ENCODE results near the gene SIRT3.
A peak's percentile ranks its signal among the peaks of the same experiment; 100 is the strongest.

SIRT3 gene

GRCh38 chr11:213111-213510 is 23.0 kb downstream of the SIRT3 start:
- DNase-seq: no peak

DNA sequence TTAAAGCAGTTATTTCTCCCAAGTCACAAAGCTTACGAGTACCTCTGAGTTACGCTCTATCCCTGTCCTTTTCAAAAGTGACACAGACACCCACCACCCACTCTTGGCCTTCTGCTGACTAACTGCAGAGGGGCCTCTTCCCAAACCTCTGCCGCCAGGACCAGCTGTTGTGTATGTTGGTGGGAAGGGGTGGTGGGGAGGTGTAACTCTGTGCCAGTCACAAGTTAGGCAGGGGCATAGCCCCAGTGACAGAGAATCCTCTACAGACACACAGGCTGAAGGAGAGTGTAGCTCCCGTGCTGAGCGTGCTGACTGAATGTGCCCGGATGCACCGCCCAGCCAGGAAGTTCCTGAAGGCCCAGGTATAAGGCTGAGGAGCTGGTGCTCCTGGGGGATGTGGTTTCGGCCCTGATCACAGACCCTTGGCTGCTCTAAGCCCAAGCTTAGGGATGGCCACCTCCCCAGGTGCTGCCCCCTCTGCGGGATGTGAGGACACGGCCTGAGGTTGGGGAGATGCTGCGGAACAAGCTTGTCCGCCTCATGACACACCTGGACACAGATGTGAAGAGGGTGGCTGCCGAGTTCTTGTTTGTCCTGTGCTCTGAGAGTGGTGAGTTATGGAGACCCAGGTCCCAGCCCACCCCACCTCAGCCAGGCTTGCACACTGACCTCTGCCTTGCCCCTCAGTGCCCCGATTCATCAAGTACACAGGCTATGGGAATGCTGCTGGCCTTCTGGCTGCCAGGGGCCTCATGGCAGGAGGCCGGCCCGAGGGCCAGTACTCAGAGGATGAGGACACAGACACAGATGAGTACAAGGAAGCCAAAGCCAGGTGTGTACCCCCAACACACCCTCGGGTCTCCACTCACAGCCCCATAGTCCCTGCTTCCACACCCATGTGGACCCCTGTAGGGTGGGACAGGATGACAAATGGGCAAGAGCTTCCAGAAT is 23.7 kb downstream of the SIRT3 start:
- no peak for DNase-seq

DNA sequence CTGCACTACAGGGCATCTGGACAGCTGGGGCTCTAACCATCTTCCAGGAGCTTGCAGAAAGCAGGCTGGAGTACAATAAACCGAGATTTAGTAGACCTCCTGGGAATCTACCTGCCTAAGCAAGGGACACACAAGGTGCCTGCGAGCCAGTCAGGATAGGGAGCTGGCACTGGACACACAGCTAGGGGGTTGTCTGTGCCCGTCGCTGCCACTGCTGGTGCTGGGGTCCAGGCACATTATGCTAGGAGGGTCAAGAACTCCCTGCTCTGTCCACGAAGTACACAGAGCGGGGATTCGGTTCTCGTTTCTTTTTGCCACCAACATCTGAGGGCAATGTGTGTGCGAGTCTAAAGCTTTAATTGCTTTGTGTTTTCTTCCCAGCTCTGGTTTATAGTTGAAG is 24.4 kb downstream of the SIRT3 start:
- DNase-seq: no peak

DNA sequence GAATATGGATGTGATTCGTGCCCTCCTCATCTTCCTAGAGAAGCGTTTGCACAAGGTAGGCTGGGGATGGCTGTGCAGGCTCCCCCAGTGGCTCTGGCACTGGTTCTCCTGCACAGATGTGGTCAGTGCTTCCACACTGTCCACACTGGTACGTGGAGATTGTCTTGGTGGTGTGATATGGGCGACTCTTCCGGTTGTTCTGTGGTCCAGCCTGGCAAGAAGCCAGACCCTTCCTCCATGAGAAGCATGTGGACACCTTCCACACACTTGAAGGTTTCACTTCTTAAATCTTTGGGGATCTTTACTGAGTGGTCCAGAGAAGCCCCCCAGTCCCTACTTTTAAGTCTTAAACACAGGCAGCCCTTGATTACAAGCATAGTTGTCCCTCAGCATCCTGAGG is 24.8 kb downstream of the SIRT3 start:
- DNase-seq: no peak

GRCh38 chr11:210803-211180 is 25.4 kb downstream of the SIRT3 start:
- no peak for DNase-seq

DNA sequence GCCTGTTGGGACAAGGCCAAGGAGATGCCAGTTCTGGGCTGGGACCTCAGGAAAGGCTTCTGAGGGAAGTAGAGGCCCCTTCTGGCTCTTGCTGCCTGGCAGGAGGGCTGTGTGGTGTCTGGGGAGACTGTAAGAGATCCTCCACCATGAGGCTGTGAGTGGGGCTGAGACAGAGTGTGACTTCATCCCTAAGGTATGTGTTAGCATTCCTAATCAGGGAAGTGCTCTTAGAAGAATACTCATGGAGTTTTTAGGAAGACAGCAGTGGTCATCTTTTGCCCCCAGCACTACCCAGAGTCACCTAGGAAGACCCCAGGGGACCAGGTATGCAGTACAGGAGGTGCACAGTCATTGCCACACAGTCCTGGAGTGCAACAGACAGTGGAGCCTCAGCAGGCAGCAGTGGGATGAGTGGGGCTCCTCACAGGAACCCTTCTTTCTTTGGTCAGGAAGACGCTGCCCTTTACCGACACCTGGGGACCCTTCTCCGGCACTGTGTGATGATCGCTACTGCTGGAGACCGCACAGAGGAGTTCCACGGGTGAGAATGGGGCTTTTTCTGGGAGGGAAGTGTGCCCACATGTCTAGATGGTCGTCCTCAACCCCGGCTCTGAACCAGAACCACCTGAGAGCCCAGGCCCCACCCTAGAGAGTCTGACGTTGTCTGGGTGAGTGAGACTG is 25.9 kb downstream of the SIRT3 start:
- no peak for DNase-seq

- DNase-seq: no peak
Measured at GRCh38 chr11:209275-210121, 26.6 kb downstream of the SIRT3 start.

GRCh38 chr11:208917-209260 is 27.3 kb downstream of the SIRT3 start:
- no peak for DNase-seq

- peak; percentile 89 for DNase-seq
Measured at GRCh38 chr11:208181-208916, 27.8 kb downstream of the SIRT3 start.

DNA sequence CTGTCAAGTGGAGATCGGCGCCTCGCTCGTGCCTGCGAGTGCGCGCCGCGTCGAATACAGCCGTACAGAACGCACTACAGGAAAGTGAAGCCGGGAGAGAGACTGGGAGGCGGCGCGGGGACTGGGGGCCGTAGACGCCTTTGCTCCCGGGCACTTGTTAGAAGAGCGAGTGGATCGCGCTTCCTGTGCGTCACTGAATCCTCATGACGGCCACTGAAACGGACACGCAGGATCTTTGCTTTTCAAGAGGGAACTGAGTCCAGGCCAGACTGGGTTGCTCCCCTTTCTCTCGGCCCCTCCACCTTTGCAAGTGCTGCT is 28.3 kb downstream of the SIRT3 start:
- no peak for DNase-seq

DNA sequence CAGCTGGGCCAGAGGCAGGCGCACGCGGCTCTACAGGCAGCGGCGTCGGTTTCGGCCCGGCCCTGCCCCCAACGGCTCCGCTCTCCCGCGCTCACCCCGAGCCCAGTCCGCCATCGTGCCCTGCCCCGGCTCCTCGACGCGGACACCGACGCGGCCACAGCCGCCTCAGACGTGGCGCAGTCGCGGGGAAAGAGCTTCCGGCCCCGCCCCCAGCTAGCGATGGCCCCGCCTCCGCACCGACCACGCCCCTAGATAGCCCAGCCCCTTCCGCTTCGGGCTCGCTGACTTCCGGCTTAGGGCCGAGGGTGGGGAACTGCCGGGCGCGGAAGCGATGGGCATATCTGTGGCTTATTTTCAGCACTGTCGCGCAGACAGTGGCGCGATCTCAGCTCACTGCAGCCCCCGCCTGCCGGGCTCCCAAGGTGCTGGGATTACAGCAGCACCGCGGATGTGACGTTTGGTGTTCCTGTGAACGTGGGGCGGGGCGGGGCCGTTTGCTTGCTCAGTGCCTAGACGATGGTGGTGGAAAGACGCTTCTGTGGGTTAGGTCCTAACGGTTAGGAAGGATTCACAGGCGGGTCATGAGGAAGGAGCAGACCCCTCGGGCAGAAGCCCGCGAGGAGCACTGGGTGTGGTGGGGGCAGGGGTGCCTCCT is 28.8 kb downstream of the SIRT3 start, which contains the start of the genes BET1L and RIC8A:
BET1L (minus strand) TSS at position 192 of the 655 bp plus-strand sequence; CDS start at position 114, 78 bp downstream.
RIC8A (plus strand) TSS at position 501 of the 655 bp plus-strand sequence. CDS start 1,147 bp downstream, outside the sequence.
- peak; percentile 98 for DNase-seq

DNA sequence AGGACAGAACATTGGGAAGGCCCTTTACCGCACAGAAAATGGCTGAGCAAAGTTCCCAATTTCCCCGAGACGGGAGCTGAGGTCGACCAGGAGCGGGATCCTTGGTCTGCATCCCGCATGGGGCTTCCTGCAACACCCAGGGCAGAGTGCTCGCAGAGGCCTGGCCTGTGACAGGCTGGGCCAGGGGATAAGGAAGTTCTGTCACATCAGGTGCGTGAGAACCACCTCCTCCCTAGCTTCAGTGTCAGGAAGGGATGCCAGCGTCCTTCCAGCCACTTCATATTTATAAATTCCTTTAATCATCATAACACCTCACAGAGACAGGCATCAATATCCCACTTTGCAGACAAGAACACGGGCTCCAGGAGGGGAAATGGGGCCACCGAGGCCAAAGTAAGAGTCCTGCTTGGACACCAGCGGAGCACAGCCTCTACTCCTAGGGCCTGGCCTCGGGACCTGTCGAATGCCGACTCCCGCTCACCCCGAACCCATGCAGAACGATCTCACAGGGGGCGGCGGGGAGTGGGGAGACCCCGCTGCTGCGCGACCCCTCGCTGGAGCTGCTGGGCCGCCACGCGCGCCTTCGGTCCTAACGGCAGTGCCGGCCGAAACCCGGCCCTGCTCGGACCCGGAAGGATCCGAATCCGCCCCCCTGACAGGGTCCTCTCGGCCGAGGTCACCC is 29.5 kb downstream of the SIRT3 start:
- no peak for DNase-seq

DNA sequence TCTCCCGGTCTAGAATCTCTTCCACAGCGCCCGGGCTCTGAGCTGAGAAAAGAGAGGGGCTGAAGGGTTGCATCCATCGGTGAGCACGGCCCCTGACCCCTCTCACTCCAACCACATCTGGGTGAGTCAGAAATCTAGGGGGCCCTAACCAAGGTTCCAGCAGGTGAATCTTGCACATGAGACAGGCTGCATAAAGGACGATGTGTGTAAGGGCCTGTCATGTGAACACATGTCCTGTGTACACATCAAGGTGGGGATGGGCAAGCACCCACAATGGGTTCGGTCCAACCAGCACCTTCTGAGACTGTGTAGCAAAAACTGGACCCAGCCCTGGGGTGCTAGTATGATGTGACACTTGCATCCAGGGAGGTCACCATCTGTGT is 30.1 kb downstream of the SIRT3 start:
- no peak for DNase-seq

DNA sequence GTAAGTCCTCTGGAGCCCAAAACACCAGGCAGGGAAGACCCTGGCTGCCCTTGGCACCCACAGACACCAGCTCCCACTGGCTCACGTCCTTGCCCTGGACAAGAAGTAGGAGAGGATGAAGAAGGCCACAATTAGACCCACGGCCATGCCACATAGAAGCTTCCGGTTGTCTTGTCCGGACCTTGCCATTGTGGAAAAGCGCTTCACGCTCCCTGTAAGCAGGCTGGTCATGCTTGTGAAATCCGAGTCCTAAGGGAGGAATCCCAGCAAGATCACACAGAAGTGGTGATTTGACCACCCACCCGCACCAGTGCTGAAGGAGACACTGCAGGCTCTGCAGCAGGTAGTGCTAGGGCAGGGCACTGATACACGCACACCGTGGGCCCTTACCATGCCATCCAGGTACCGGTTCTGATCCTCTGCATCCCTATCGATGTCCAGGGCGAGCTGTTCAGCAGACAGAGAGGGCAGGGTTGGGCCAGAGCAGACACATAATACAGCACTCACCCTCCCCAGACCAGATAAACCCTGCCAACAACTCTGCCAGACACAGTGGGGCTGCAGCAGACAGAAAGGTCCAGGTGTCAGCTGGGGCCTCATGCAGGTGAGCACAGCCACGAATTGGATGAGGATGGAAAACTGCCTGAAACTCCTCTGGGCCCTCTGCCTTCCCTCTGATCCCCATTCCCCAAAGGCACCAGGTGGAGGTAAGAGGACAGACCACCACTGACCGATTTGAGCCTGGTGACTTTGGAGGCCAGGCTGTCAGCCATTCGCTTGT is 30.7 kb downstream of the SIRT3 start:
- peak; percentile 12 for DNase-seq

GRCh38 chr11:204587-205109 is 31.5 kb downstream of the SIRT3 start:
- DNase-seq: peak; percentile 23

DNA sequence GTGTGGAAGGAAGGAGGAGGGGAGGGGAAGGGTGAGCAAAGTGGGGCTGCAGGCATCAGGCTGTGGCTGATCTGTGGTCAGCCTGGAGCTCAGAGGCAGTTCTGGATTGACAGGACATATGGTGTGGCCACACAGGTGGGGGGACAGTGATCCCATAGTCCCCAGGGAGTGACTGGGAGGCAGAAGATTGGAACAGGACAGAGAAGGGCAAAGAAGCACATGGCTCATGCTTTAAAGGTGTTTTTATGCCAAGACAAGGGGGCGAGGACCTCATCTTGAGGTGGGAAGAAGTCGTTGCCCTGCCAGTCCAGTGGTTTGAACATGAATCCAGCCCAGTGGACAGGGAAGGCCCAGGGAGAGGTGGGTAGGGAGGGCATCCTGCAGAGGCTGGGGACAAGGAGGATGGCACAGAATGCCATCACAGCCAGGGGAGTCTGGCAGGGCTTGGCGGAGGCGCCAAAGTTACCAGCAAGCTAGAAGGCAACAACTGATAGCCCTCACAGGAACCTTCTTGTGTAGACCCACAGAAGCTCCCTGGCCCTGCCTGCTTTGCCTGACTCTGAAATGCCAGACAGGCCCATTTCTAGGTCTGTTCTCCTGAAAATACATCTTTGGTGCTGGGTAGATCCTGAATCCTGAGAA is 32.1 kb downstream of the SIRT3 start:
- DNase-seq: peak; percentile 15

GRCh38 chr11:203056-203944 is 32.8 kb downstream of the SIRT3 start:
- DNase-seq: no peak

DNA sequence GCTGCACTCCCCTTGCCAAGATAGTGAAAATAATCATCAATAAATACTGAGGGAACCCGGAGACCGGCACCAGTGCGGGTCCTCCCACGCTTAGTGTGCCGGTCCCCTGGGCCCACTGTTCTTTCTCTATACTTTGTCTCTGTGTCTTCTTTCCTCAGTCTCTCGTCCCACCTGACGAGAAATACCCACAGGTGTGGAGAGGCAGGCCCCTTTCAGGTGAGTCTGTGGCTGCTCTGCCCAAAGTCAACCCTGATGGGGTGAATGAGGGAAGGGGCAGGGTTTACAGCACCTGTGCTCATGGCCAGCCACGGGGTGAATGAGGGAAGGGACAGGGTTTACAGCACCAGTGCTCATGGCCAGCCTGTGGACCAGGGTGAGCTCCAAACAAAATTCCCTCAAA is 33.7 kb downstream of the SIRT3 start:
- DNase-seq: peak; percentile 16

DNA sequence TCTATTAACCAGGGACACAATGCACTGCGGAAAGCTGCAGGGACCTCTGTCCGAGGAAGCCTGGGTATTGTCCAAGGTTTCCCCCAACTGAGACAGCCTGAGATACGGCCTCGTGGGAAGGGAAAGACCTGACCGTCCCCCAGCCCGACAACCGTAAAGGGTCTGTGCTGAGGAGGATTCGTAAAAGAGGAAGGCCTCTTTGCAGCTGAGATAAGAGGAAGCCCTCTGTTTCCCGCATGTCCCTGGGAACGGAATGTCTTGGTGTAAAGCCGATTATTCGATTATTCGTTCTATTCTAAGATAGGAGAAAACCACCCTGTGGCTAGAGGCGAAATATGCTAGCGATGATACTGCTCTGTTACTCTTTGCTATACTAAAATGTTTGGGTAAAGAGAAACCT is 34.2 kb downstream of the SIRT3 start:
- no peak for DNase-seq

Data from right hindlimb (tissue), 1 donor.